ENCODE measurements around the gene TET3. TPM values are rescaled to one million over a fixed set of nuclear protein-coding genes. Genes with fewer than 3 reads are reported as not detected.

TET3 gene
- total RNA-seq = 21.5 TPM
- long read RNA-seq, partial matches to known transcripts = 2 of 18 reads
- long read RNA-seq, other reads (novel, unspliced or antisense) = 16 of 18 reads

GRCh38 chr2:73984203-73984921 lies at the start of gene TET3:
TET3 (plus strand) TSS chr2:73984910; CDS start chr2:73986404, 1,494 bp downstream.
- ATAC-seq (peak; percentile 48 to 61), DNase-seq (peak; percentile 75)
- peak within 1 kb of the TSS; percentile 92 for H3K27ac ChIP-seq
- no peaks in the 10 kb centered on the region for H3K9me3 ChIP-seq
- intact Hi-C loops (cut with DNase I) = no loop called here
- peaks cover 85% of the 10 kb centered on the region for H3K4me1 ChIP-seq
- no peaks in the 10 kb centered on the region for H3K27me3 ChIP-seq (ENCODE audit: low read depth)
- no peaks in the 10 kb centered on the region for H3K36me3 ChIP-seq
- H3K4me3 ChIP-seq = peak within 1 kb of the TSS; percentile 68
- TF ChIP-seq, protein P1, sequence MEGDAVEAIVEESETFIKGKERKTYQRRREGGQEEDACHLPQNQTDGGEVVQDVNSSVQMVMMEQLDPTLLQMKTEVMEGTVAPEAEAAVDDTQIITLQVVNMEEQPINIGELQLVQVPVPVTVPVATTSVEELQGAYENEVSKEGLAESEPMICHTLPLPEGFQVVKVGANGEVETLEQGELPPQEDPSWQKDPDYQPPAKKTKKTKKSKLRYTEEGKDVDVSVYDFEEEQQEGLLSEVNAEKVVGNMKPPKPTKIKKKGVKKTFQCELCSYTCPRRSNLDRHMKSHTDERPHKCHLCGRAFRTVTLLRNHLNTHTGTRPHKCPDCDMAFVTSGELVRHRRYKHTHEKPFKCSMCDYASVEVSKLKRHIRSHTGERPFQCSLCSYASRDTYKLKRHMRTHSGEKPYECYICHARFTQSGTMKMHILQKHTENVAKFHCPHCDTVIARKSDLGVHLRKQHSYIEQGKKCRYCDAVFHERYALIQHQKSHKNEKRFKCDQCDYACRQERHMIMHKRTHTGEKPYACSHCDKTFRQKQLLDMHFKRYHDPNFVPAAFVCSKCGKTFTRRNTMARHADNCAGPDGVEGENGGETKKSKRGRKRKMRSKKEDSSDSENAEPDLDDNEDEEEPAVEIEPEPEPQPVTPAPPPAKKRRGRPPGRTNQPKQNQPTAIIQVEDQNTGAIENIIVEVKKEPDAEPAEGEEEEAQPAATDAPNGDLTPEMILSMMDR (IDR thresholded peaks at IDR 0.05) = no peak

DNA sequence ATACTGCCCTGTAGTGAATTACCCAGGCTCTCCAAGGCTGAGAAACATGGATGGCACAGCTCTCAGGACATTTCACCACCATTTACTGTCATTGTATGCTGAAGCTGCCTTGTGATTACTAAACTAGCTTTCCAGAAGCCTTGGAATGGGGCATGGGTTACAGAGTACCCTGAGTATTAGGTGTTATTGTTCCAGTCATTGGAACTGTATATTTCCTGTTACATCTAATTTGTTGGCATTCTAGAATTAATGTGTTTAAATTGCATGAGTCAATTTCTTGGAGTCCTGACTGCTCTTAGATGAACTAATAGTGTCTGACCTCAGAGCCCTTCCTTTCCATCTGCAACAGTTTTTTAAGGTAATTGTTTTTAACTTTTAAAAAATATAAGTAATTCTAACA lies 49.1 kb upstream of the TET3 start:
- Histone ChIP-seq H3K4me1 (peaks cover 20% of the 10 kb centered on the region), H3K27me3 (ENCODE audit: low read depth) (no peaks in the 10 kb centered on the region), H3K27ac (no peak overlapping the region), H3K9me3 (no peaks in the 10 kb centered on the region), H3K4me3 (no peak overlapping the region), H3K36me3 (peaks cover 46% of the 10 kb centered on the region)
- no peak for ATAC-seq
- intact Hi-C loops (cut with DNase I) = no loop called here
- DNase-seq = no peak
- TF ChIP-seq, protein P1 (IDR thresholded peaks at IDR 0.05) = no peak

- ATAC-seq (peak in 1 of 2 donors; percentile 6), DNase-seq (no peak)
- Histone ChIP-seq H3K27ac (no peak overlapping the region), H3K4me1 (peaks cover 10% of the 10 kb centered on the region), H3K27me3 (ENCODE audit: low read depth) (no peaks in the 10 kb centered on the region), H3K9me3 (no peaks in the 10 kb centered on the region), H3K4me3 (no peak overlapping the region), H3K36me3 (peaks cover 51% of the 10 kb centered on the region)
- intact Hi-C loops (cut with DNase I) = no loop called here
- TF ChIP-seq, protein P1 (IDR thresholded peaks at IDR 0.05) = no peak
Observed at GRCh38 chr2:73937103-73937885, 47.4 kb upstream of the TET3 start.

DNA sequence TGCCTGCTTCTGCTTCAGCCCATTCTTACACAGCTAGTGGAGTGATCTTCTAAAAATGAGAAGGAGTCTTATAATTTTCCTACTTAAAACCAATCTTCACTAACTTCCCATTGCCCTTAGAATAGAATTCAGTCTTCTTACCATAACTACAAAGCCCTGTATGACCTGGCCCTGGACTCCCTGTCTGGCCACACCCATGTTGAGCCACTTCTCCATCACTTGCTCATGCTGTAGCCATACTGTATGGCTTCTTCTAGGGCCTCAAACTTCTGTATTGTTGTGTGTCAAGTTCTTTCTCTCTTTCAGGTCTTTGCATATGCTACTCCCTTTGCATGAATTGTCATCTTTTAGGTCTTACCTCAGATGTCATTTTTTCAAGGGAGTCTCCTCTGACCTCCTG lies 46.8 kb upstream of the TET3 start:
- peaks cover 45% of the 10 kb centered on the region for H3K36me3 ChIP-seq
- intact Hi-C loops (cut with DNase I) = no loop called here
- no peak for DNase-seq
- ATAC-seq = no peak
- H3K27me3 ChIP-seq (ENCODE audit: low read depth) = no peaks in the 10 kb centered on the region
- H3K4me3 ChIP-seq = no peak overlapping the region
- no peak overlapping the region for H3K27ac ChIP-seq
- TF ChIP-seq, protein P1 (IDR thresholded peaks at IDR 0.05) = no peak
- H3K9me3 ChIP-seq = no peaks in the 10 kb centered on the region
- peaks cover 9% of the 10 kb centered on the region for H3K4me1 ChIP-seq

- Histone ChIP-seq H3K9me3 (no peaks in the 10 kb centered on the region), H3K4me1 (peaks cover 9% of the 10 kb centered on the region), H3K27me3 (ENCODE audit: low read depth) (no peaks in the 10 kb centered on the region), H3K27ac (no peak overlapping the region), H3K36me3 (peaks cover 48% of the 10 kb centered on the region), H3K4me3 (no peak overlapping the region)
- intact Hi-C loops (cut with DNase I) = no loop called here
- DNase-seq (no peak), ATAC-seq (no peak)
- TF ChIP-seq, protein P1 (IDR thresholded peaks at IDR 0.05) = no peak
Observed at GRCh38 chr2:73938718-73939352, 45.9 kb upstream of the TET3 start.
